AG09319 (cell line): Measurements from ENCODE around the gene GART.
"Not testable (repeated sequence)": the region's sequence is repeated elsewhere in the genome, so short reads cannot be mapped to it uniquely, and the experiment has no call there.

ENCODE experiments used
- DNase-seq: peaks from one replicate; pipeline ENCODE4 v3.0.0-alpha.2; 2010; ENCODE audit warnings: low read depth; ENCODE audit errors: extremely low read depth
- TF ChIP-seq, protein P1 (sequence below): IDR thresholded peaks from 2 replicates; pipeline ENCODE4 v1.5.1; 2011; ENCODE audit warnings: low read depth, mild to moderate bottlenecking, inconsistent platforms, low read length, moderate library complexity

Gene GART

DNA sequence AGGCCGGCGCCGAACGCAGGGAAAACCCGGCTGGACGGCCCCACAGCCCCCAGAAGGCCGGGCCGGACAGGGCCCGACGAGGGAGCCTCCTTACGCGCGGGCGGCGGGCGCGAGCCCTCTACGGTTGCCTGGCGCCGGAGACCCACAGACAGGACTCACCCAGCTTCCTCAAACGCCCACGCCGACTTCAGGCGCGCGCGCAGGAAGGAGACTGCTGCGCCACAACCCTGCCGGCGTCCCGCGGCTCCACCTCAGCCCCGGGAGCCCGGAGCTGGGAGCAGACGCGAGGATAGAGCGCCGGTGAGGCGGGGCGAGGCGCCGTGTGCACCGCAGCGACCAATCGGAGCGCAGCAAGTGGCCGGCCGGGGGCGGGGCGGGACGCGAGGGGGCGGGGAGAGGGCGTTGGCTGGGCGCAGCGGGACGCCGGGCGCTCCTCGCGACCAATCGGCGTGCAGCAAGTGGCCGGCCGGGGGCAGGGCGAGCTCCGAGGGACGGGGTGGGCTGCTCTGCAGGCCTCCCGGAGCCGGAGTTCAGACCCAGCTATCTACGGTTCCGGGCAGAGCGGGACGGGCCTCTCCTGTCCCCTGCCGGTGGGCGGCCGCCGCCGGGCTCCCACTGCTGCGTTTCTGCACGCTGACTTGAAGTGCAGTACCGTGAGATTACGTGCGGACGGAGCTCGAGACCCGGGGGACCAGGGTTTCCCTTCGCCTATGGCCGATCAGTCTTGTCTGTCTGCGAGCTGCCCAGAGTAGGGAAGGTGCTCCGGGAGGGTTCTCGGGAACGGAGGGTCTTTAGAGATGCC, 62.0 kb downstream of the GART start, which contains the start of gene TMEM50B:
Gene TMEM50B (minus strand): TSS at position 296 of the 802 bp plus-strand sequence. CDS start 11,089 bp downstream, outside the sequence.
- TF ChIP-seq, protein P1, sequence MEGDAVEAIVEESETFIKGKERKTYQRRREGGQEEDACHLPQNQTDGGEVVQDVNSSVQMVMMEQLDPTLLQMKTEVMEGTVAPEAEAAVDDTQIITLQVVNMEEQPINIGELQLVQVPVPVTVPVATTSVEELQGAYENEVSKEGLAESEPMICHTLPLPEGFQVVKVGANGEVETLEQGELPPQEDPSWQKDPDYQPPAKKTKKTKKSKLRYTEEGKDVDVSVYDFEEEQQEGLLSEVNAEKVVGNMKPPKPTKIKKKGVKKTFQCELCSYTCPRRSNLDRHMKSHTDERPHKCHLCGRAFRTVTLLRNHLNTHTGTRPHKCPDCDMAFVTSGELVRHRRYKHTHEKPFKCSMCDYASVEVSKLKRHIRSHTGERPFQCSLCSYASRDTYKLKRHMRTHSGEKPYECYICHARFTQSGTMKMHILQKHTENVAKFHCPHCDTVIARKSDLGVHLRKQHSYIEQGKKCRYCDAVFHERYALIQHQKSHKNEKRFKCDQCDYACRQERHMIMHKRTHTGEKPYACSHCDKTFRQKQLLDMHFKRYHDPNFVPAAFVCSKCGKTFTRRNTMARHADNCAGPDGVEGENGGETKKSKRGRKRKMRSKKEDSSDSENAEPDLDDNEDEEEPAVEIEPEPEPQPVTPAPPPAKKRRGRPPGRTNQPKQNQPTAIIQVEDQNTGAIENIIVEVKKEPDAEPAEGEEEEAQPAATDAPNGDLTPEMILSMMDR = peak; percentile 59
- peak; percentile 89 for DNase-seq

DNA sequence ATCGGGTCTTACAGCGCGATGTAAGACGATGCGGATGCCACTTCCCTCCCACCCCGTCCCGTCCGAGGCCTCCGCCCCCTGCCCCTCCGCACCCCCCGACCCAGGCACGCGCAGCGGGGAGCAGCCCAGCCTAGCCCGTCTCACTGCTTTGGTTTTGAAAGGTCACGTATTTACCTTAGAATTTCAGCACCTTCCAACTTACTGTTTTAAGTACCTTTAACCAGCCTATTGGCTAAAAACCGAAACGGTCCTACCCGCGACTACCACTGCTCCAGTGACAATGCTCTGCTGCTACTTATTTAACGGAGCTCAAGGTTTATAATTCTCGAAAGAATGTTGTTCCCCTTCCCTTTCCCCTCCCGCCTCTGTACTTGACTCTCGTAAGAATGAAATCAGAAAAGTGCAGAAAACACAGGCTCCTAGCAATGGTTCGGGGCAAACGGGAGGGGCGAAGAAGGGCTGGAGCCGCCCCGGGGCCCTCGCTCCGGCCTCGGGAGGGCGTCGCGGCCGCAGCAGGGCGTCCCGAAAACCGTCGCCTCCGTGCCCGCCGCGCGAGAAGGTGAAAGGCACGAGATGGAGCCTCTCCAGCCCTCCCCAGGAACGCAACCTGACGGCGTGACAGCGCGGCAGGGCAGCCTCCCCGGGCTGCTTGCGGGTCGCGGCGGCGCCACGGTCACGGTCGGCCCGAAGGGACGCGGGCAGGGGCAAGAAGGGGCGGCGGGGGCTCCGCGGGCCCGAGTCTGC, 62.8 kb downstream of the GART start:
- TF ChIP-seq, protein P1 = no peak; the same call in 1 of the 2 replicates
- no peak for DNase-seq

DNA sequence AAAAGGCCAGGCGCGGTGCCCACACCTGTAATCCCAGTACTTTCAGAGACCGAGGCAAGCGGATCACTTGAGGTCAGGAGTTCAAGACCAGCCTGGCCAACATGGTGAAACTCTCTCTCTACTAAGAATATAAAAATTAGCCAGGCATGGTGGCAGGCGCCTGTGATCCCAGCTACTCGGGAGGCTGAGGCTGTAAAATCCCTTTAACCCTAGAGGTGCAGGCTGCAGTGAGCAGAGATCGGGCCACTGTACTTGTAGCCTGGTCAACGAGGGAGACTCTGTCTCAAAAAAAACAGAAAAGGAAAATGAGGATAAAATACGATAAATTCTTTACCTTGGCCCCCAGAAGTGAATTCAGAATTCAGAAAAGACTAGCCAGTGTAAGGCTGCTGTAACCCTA, 63.7 kb downstream of the GART start:
- DNase-seq = no peak
- TF ChIP-seq, protein P1 = no peak

DNA sequence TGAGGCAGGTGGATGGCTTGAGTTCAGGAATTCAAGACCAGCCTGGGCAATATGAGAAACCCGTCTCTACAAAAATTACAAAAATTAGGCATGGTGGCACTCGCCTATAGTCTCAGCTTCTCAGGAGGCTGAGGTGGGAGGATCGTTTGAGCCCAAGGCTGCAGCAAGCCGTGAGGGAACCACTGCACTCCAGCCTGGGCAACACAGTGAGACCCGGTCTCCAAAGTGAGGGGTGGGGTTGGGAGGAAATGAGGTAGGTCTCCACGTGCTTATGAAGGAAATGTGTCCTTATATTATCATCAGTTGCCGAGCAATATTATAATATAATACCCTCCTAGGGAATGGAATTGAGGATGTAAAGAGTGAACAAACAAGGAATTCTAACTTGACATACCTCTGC, 64.9 kb downstream of the GART start:
- no peak for DNase-seq
- TF ChIP-seq, protein P1 = no peak

DNA sequence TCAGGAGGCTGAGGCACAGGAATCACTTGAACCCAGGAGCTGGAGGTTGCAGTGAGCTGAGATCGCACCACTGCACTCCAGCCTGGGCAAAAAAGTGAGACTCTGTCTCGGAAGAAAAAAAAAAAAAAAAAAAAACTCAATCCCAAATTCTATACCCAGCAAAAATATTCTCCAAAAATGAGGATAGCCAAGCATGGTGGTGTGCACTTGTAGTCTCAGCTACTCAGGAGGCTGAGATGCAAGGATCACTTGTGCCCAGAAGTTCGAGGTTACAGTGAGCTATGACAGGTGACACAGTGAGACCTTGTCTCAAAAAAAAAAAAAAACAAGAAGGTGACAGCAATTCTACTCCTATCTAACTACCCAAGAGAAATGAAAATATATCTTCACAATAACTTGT, 68.6 kb downstream of the GART start:
- no peak for DNase-seq
- TF ChIP-seq, protein P1 = no peak

DNA sequence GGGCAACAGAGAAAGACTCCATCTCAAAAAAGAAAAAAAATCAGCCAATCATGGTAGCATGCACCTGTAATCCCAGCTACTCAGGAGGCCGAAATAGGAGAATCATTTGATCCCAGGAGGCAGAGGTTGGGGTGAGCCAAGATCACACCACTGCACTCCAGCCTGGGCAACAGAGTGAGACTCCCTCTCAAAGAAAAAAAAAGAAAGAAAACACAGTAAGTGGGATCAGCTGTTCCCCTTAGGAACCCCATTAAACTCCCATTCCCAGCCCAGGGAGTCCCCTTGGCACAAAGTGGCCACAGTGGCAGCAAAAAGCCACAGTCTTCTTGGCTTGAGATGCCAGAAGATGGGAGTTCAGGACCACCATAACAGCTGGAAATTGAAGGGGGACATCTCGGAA, 71.2 kb downstream of the GART start:
- DNase-seq = no peak
- TF ChIP-seq, protein P1 = no peak

DNA sequence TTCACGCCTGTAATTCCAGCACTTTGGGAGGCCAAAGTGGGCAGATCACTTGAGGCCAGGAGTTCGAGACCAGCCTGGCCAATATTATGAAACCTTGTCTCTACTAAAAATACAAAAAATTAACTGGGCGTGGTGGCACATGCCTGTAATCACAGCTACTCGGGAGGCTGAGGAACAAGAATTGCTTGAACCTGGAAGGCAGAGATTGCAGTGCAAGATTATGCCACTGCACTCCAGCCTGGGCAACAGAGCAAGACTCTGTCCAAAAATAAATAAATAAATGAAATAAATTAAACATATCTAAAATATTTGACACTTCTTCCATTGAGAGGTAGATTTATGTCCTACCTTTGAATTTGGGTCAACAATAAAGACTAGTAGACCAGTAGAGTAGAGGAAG, 72.7 kb downstream of the GART start:
- not testable (repeated sequence) for DNase-seq
